ENCODE results near the gene PTTG1.

PTTG1 gene

DNA sequence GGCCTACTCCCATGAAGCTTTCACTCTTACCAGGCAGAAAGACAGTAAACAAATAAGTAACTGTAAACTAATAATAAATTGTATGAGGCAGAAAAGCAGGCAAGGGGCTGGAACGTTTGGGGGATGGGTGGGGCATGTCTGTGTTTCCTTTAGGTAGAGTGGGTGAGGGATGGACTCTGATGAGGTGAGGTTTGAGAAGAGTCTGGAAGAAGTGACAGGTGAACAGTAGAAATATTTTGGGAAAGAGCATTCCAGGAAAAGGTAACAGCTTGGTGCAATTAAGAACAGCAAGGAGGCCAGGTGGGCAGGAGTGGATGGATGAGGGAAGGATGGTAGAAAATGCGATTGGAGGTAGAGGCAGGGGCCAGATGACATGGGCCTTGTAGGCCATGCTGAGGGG lies 56.5 kb downstream of the PTTG1 start:
- TF ChIP-seq, protein P1, sequence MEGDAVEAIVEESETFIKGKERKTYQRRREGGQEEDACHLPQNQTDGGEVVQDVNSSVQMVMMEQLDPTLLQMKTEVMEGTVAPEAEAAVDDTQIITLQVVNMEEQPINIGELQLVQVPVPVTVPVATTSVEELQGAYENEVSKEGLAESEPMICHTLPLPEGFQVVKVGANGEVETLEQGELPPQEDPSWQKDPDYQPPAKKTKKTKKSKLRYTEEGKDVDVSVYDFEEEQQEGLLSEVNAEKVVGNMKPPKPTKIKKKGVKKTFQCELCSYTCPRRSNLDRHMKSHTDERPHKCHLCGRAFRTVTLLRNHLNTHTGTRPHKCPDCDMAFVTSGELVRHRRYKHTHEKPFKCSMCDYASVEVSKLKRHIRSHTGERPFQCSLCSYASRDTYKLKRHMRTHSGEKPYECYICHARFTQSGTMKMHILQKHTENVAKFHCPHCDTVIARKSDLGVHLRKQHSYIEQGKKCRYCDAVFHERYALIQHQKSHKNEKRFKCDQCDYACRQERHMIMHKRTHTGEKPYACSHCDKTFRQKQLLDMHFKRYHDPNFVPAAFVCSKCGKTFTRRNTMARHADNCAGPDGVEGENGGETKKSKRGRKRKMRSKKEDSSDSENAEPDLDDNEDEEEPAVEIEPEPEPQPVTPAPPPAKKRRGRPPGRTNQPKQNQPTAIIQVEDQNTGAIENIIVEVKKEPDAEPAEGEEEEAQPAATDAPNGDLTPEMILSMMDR (IDR thresholded peaks at IDR 0.05): no peak

Data from LNCAP (cell line).